Peyer's patch (tissue), 4 donors: Measurements from ENCODE around the gene GP1BB. TPM values are rescaled to one million over a fixed set of nuclear protein-coding genes. Genes with fewer than 3 reads are reported as not detected.

Source experiments
- DNase-seq, 3 donors: peaks; one replicate each; pipeline ENCODE4 v3.0.0-alpha.2; 2017 to 2019
- H3K27ac ChIP-seq, 4 donors: fragments of 200-600 bp; sonication (generic); one replicate each; pipeline ENCODE4 v1.5.1; 2016 to 2019
- H3K27me3 ChIP-seq, 2 donors: fragments of 200-600 bp; sonication (generic); one replicate each; pipeline ENCODE4 v1.5.1; 2019
- H3K36me3 ChIP-seq, 3 donors: fragments of 200-600 bp; sonication (generic); one replicate each; pipeline ENCODE4 v1.5.1; 2016 to 2019
- H3K4me1 ChIP-seq, 4 donors: fragments of 200-600 bp; sonication (generic); one replicate each; pipeline ENCODE4 v1.5.1; 2016 to 2019
- H3K4me3 ChIP-seq, 4 donors: fragments of 200-600 bp; sonication (generic); 1 replicate in 3 of 4; 2 replicates in 1 of 4; pipeline ENCODE4 v1.5.1; 2016 to 2019; ENCODE audit warnings: mild to moderate bottlenecking in 1 of 4
- H3K9me3 ChIP-seq, 4 donors: fragments of 200-600 bp; sonication (generic); one replicate each; pipeline ENCODE4 v1.5.1; 2016 to 2019; ENCODE audit warnings: mild to moderate bottlenecking in 1 of 4
- POLR2A ChIP-seq, 2 donors: fragments of 450-650 bp; IDR thresholded peaks; one replicate each; pipeline ENCODE4 v1.5.1; 2017; ENCODE audit warnings: antibody characterized with exemption in 2 of 2, mild to moderate bottlenecking in 2 of 2, moderate library complexity in 2 of 2
- total RNA-seq, 4 donors: library from RNA; depleted of rRNA; stranded (reverse); fragments of >200 nt; gene quantifications; one replicate each; pipeline ENCODE4 v1.1.0, GENCODE V29; 2016
- TF ChIP-seq, protein P1 (sequence below), 6 experiments: fragments of 450-650 bp in 4 of 6; fragments of 200-600 bp in 2 of 6; sonication (generic) in 1 of 6; IDR thresholded peaks; one replicate each; pipeline ENCODE4 v1.5.1; 2017 to 2019; ENCODE audit warnings: antibody characterized with exemption in 6 of 6, mild to moderate bottlenecking in 3 of 6, moderate library complexity in 1 of 6

GP1BB gene
- total RNA-seq, 4 donors from 2014 or later = 1.1 to 9.1 (median 2.0) TPM

DNA sequence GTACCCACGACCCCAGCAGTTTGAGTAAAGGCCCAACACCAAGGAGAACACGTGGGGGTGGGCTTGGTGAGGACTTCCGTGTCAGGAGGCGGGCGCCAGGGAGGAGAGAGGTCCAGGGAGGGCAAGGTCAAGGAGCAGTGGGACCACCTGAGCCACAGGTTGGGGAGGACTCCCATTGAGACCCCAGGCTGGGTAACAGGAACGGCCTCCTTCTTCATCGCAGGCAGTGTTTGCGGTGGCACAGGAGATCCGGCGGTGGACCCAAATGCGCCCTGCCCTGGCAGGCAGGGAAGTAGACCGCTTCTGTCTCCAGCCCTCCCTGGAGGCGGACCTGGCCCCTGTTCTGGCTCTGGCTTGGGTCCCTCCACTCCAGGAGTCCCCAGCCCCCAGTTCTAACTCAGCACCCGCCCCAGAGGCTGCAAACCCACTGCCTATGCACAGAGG, 31.4 kb downstream of the GP1BB start:
- Histone ChIP-seq H3K9me3 (no peaks in the 10 kb centered on the region), H3K4me3 (no peak overlapping the region), H3K36me3 (no peaks in the 10 kb centered on the region), H3K27me3 (peaks cover 0 to 38% of the 10 kb centered on the region in 2 donors), H3K27ac (no peak overlapping the region), H3K4me1 (peaks cover 0 to 37% (median 17%) of the 10 kb centered on the region in 4 donors)
- TF ChIP-seq, protein P1, sequence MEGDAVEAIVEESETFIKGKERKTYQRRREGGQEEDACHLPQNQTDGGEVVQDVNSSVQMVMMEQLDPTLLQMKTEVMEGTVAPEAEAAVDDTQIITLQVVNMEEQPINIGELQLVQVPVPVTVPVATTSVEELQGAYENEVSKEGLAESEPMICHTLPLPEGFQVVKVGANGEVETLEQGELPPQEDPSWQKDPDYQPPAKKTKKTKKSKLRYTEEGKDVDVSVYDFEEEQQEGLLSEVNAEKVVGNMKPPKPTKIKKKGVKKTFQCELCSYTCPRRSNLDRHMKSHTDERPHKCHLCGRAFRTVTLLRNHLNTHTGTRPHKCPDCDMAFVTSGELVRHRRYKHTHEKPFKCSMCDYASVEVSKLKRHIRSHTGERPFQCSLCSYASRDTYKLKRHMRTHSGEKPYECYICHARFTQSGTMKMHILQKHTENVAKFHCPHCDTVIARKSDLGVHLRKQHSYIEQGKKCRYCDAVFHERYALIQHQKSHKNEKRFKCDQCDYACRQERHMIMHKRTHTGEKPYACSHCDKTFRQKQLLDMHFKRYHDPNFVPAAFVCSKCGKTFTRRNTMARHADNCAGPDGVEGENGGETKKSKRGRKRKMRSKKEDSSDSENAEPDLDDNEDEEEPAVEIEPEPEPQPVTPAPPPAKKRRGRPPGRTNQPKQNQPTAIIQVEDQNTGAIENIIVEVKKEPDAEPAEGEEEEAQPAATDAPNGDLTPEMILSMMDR (IDR thresholded peaks at IDR 0.05) = no peak
- no peak for TF ChIP-seq POLR2A (IDR thresholded peaks at IDR 0.05)
- no peak for DNase-seq

DNA sequence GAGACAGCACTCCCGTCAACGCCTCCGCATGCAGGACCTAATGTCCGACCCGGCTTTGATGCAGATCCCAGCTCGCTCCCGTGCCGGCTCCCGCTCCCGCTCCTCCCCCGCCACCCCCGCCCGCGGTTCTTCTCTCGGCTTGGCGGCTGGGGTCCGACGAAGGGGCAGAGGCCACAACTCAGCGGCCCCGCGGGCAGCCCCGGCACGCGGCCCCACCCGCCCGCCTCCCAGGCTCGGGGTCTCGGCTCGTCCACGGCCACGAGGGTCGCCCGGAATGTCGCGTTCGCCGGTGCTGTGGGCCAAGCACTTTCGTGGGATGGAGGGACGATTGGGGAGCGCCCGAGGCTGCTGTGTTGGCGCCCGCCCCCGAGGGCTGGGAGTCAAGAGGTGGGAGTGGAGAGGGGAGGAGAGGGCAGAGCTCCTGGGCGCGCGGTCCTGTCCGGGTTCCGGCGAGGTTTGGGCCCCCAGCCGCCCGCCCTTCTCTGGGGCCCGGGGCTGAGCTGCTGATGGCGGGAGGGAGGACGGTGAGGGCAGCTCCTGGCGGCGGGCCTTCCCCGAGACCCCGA, 31.9 kb downstream of the GP1BB start:
- no peak overlapping the region for H3K4me3 ChIP-seq
- H3K9me3 ChIP-seq = no peaks in the 10 kb centered on the region

DNA sequence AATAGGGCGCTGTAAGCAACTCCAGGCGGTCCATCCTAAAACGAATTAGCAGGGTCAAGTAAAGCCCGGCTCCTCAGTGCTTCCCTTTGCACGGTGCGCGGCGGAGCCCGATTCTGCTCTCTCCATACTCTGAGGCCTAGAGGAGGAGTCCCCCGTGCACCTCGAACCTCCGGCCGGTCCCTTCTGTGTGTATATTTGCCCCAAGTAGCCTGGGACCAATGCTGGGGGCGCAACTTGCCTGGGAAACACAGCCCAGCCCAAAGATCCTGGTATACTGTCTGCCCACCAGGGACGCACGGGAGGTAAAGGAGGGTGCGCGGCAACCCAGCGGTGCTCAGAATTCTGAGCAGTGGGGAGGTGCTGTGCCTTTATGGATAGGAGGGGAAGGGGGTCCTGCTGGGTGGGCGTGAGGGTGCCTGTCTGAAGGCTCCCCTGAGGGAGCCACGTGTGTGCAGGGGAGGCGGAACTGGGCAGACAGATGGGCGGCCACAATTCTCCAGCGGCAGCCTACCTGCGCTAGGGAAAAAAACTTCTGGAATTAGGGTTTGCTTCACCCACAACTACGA, 32.5 kb downstream of the GP1BB start:
- no peak overlapping the region for H3K27ac ChIP-seq
- no peaks in the 10 kb centered on the region for H3K36me3 ChIP-seq
- peaks cover 0 to 42% (median 19%) of the 10 kb centered on the region in 4 donors for H3K4me1 ChIP-seq
- peaks cover 0 to 44% of the 10 kb centered on the region in 2 donors for H3K27me3 ChIP-seq
- no peak for DNase-seq
- no peaks in the 10 kb centered on the region for H3K9me3 ChIP-seq
- H3K4me3 ChIP-seq = no peak overlapping the region
- TF ChIP-seq, protein P1 (IDR thresholded peaks at IDR 0.05) = no peak
- TF ChIP-seq POLR2A (IDR thresholded peaks at IDR 0.05) = no peak

More for the DNA sequence above, 31.9 kb downstream of the GP1BB start:
- H3K4me1 ChIP-seq = peaks cover 0 to 42% (median 19%) of the 10 kb centered on the region in 4 donors
- no peak overlapping the region for H3K27ac ChIP-seq
- TF ChIP-seq, protein P1 (IDR thresholded peaks at IDR 0.05) = no peak
- TF ChIP-seq POLR2A (IDR thresholded peaks at IDR 0.05) = no peak
- DNase-seq = no peak
- peaks cover 0 to 43% of the 10 kb centered on the region in 2 donors for H3K27me3 ChIP-seq
- H3K36me3 ChIP-seq = no peaks in the 10 kb centered on the region

- DNase-seq = peak; percentile 74 to 88 (median 81)
- Histone ChIP-seq H3K4me1 (peaks cover 0 to 47% (median 22%) of the 10 kb centered on the region in 4 donors), H3K27ac (peak overlapping the region in 1 of 4 donors; percentile 6), H3K4me3 (peak overlapping the region; percentile 23 to 48 (median 39)), H3K36me3 (no peaks in the 10 kb centered on the region), H3K27me3 (peaks cover 0 to 49% of the 10 kb centered on the region in 2 donors), H3K9me3 (no peaks in the 10 kb centered on the region)
- TF ChIP-seq, protein P1 (IDR thresholded peaks at IDR 0.05) = peak in 5 of 6 experiments; percentile 44 to 77 (median 74)
- no peak for TF ChIP-seq POLR2A (IDR thresholded peaks at IDR 0.05)
These were observed 33.2 kb downstream of the GP1BB start for GRCh38 chr22:19756288-19757128.

DNA sequence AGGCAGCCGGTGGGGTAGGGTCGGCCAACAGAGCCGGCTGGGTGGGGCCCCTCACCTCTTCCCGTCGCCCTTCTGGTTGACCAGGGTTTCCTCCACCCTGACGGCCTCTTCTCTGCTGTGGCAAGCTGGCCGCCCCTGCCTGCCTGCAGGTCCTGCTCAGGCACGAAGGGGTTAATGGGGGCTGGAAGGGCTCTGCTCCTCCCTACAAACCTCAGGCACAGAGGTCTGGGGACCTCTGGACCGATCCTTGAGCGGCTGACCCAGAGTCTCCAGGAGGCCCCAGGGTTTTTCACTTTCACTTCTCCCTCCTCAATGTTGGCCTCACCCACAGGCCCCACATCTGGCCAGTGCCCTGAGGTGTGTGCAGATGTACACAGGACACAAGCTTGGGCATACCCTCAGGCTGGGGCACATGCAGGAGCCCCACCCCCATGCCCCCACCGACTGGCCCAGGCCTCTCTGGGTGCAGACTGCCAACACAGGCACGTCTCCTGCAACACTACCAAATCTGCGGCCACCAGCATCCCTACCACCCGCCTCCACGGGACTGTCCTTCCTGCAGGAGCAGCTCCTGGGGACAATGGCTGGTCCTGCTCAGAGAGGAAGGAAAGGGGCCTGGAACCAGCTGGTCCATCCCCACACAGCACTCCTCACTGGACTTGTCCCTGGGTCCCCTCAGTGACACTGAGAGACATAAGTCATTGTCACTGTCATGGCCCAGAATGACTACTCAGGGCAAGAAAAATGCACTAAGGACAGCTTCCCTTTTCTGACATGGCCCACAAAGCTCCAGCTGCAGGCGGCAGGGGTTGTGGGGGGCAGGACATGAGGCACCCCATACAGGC, 34.0 kb downstream of the GP1BB start:
- Histone ChIP-seq H3K36me3 (no peaks in the 10 kb centered on the region), H3K4me3 (peak overlapping the region; percentile 23 to 48 (median 39)), H3K27ac (peak overlapping the region in 1 of 4 donors; percentile 6), H3K9me3 (no peaks in the 10 kb centered on the region), H3K27me3 (peaks cover 0 to 57% of the 10 kb centered on the region in 2 donors), H3K4me1 (peaks cover 0 to 47% (median 22%) of the 10 kb centered on the region in 4 donors)
- TF ChIP-seq POLR2A (IDR thresholded peaks at IDR 0.05) = no peak
- TF ChIP-seq, protein P1 (IDR thresholded peaks at IDR 0.05) = no peak
- peak in 1 of 3 donors; percentile 52 for DNase-seq
